SJCRH30 (cell line): ENCODE measurements around the gene ATP2C2. TPM values are rescaled to one million over a fixed set of nuclear protein-coding genes. Genes with fewer than 3 reads are reported as not detected.
"Not testable (repeated sequence)": the region's sequence is repeated elsewhere in the genome, so short reads cannot be mapped to it uniquely, and the experiment has no call there.

Source experiments
- DNase-seq, 2 experiments: peaks; one replicate each; pipeline ENCODE4 v3.0.0-alpha.2; 2015 to 2020
- H3K27ac ChIP-seq: fragments of 250-450 bp; sonication (Bioruptor Pico); 2 replicates; pipeline ENCODE4 v1.5.1; 2020; ENCODE audit warnings: mild to moderate bottlenecking, moderate library complexity
- H3K27me3 ChIP-seq: fragments of 250-450 bp; sonication (Bioruptor Pico); 2 replicates; pipeline ENCODE4 v1.5.1; 2020; ENCODE audit warnings: mild to moderate bottlenecking, moderate library complexity
- H3K36me3 ChIP-seq: fragments of 250-450 bp; sonication (Bioruptor Pico); 2 replicates; pipeline ENCODE4 v1.5.1; 2020; ENCODE audit warnings: mild to moderate bottlenecking, moderate library complexity
- H3K4me1 ChIP-seq: fragments of 250-450 bp; sonication (Bioruptor Pico); 2 replicates; pipeline ENCODE4 v1.5.1; 2020; ENCODE audit warnings: mild to moderate bottlenecking, moderate library complexity
- H3K4me3 ChIP-seq: fragments of 250-450 bp; sonication (Bioruptor Pico); 2 replicates; pipeline ENCODE4 v1.5.1; 2020; ENCODE audit warnings: mild to moderate bottlenecking, moderate library complexity
- H3K9me3 ChIP-seq: fragments of 250-450 bp; sonication (Bioruptor Pico); replicated peaks from 2 replicates; pipeline ENCODE4 v1.5.1; 2020; ENCODE audit warnings: mild to moderate bottlenecking, moderate library complexity
- total RNA-seq: library from RNA; depleted of rRNA; stranded (reverse); fragments of >200 nt; shearing (Covaris generic); gene quantifications from 2 replicates; pipeline ENCODE4 v1.2.3, GENCODE V29; 2014

Gene ATP2C2
- total RNA-seq, 1 experiment from 2014 or later: 5.1 TPM

DNA sequence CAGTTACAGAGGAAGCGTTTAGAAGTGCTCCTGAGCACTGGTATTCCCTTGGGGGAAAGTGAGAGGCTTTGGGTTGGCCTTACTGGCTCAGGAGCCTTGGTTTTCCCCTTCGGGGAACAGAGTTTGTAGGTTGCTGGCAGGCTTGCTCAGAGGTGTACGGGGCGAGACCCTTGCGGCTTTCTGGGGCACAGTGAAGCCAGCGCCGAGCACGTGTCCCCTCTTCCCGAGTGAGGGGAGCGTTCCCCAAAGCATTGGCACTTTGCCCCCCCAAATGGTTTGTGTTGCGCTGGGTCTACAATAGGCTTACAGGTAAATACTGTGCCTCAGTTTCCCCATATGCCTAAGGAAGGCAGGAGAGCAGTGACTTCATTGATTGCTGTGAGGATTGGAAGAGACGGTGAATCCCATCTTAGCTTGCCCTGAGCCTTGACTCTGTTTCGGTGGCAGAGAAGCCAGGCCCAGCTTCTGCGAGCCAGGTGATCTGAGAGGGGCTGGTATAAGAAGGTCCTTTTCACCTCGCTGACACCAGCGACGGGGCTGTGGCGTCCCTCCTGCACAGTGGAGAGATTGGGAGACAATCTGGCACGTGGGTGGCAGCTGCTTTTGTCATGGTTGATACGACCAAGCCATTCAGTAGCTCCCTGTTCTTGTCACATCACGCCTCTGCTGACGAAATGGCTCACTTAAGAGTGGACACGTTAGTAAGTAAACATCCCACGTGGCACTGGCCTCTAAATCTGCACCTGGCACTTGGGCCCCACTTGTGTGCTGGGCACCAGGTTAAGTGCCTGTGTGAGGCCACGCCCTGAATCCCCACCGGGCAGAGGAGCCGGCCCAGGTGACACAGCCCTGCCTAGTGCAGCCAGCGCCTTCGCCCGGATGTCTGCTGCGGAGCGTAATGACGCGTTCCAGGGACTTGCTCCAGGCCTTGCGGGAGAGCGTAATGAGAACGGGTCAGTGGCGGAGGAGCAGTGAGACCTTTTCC is 81.1 kb downstream of the ATP2C2 start:
- Histone ChIP-seq H3K27ac (no peak overlapping the region), H3K9me3 (no peaks in the 10 kb centered on the region), H3K4me3 (no peak overlapping the region), H3K4me1 (no peaks in the 10 kb centered on the region), H3K27me3 (no peaks in the 10 kb centered on the region), H3K36me3 (no peaks in the 10 kb centered on the region)
- no peak for DNase-seq

GRCh38 chr16:84450176-84450865 is 82.0 kb downstream of the ATP2C2 start:
- no peak overlapping the region for H3K27ac ChIP-seq
- no peaks in the 10 kb centered on the region for H3K27me3 ChIP-seq
- H3K4me3 ChIP-seq: no peak overlapping the region
- no peaks in the 10 kb centered on the region for H3K9me3 ChIP-seq
- no peak for DNase-seq
- H3K4me1 ChIP-seq: no peaks in the 10 kb centered on the region
- H3K36me3 ChIP-seq: no peaks in the 10 kb centered on the region

DNA sequence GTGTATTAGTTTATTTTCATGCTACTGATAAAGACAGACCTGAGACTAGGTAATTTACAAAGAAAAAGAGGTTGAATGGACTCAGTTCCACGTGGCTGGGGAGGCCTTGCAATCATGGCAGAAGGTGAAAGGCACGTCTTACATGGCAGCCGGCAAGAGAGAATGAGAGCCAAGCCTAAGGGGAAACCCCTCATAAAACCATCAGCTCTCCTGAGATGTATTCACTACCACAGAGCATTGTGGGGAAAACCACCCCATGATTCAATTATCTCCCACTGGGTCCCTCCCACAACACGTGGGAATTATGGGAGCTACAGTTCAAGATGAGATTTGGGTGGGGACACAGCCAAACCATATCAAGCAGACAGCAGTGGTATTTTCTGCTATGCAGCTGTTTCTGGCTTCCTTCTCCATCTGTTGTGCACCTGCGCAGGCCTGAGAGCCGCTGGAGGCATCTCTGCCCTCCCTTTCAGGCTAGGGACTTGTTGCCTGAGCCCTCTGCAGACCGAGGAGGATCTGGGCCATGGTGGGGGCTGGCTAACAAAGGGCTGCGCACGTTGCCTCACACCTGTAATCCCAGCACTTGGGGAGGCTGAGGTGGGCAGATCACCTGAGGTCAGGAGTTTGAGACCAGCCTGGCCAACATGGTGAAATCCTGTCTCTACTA is 82.8 kb downstream of the ATP2C2 start:
- H3K27ac ChIP-seq, H3K27me3 ChIP-seq, H3K9me3 ChIP-seq, H3K4me3 ChIP-seq, H3K36me3 ChIP-seq, H3K4me1 ChIP-seq, DNase-seq: not testable (repeated sequence)

- H3K9me3 ChIP-seq: no peaks in the 10 kb centered on the region
- H3K27me3 ChIP-seq: no peaks in the 10 kb centered on the region
- DNase-seq: no peak
- no peaks in the 10 kb centered on the region for H3K4me1 ChIP-seq
- H3K36me3 ChIP-seq: no peaks in the 10 kb centered on the region
- no peak overlapping the region for H3K4me3 ChIP-seq
- H3K27ac ChIP-seq: no peak overlapping the region
Measured at GRCh38 chr16:84451781-84452180, 83.4 kb downstream of the ATP2C2 start.

DNA sequence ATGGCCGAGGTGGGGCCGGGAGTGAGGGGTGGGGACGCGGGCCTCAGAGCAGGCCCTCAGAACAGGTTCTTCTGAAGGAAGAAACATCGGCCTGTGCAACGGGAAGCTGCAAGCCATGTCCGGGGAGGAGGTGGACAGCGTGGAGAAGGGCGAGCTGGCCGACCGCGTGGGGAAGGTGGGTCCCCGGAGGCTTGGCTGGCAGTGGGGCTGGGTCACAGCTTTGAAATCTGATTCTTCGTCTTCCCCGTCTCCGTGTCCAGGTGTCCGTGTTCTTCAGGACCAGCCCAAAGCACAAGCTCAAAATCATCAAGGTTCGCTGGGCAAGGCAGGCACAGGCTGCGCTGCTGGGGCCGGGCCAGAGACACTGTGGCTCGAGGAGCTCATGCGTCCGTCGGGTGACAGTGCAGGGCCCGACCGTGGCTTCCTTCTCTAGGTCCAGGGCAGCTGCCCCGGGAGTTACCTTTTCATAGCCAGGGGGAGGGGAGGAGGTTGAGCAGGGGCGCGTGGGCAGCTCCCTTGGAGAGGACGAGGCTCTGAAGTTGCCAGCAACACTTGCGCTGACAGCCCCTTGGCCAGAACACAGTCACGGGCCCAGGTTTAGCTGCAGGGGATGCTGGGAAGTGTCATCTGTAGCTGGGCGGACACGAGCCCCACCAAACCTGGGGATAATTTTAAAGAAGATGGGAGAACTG is 84.9 kb downstream of the ATP2C2 start:
- DNase-seq: no peak
- no peaks in the 10 kb centered on the region for H3K27me3 ChIP-seq
- H3K36me3 ChIP-seq: no peaks in the 10 kb centered on the region
- H3K4me3 ChIP-seq: no peak overlapping the region
- H3K4me1 ChIP-seq: no peaks in the 10 kb centered on the region
- no peak overlapping the region for H3K27ac ChIP-seq
- no peaks in the 10 kb centered on the region for H3K9me3 ChIP-seq

GRCh38 chr16:84454611-84455010 is 86.3 kb downstream of the ATP2C2 start:
- peaks cover 5% of the 10 kb centered on the region for H3K4me1 ChIP-seq
- H3K4me3 ChIP-seq: no peak overlapping the region
- H3K36me3 ChIP-seq: no peaks in the 10 kb centered on the region
- no peaks in the 10 kb centered on the region for H3K27me3 ChIP-seq
- DNase-seq: no peak
- no peaks in the 10 kb centered on the region for H3K9me3 ChIP-seq
- no peak overlapping the region for H3K27ac ChIP-seq

GRCh38 chr16:84455031-84455430 is 86.7 kb downstream of the ATP2C2 start:
- no peak for DNase-seq
- peaks cover 8% of the 10 kb centered on the region for H3K4me1 ChIP-seq
- no peak overlapping the region for H3K4me3 ChIP-seq
- no peaks in the 10 kb centered on the region for H3K36me3 ChIP-seq
- H3K9me3 ChIP-seq: no peaks in the 10 kb centered on the region
- H3K27me3 ChIP-seq: no peaks in the 10 kb centered on the region
- no peak overlapping the region for H3K27ac ChIP-seq

DNA sequence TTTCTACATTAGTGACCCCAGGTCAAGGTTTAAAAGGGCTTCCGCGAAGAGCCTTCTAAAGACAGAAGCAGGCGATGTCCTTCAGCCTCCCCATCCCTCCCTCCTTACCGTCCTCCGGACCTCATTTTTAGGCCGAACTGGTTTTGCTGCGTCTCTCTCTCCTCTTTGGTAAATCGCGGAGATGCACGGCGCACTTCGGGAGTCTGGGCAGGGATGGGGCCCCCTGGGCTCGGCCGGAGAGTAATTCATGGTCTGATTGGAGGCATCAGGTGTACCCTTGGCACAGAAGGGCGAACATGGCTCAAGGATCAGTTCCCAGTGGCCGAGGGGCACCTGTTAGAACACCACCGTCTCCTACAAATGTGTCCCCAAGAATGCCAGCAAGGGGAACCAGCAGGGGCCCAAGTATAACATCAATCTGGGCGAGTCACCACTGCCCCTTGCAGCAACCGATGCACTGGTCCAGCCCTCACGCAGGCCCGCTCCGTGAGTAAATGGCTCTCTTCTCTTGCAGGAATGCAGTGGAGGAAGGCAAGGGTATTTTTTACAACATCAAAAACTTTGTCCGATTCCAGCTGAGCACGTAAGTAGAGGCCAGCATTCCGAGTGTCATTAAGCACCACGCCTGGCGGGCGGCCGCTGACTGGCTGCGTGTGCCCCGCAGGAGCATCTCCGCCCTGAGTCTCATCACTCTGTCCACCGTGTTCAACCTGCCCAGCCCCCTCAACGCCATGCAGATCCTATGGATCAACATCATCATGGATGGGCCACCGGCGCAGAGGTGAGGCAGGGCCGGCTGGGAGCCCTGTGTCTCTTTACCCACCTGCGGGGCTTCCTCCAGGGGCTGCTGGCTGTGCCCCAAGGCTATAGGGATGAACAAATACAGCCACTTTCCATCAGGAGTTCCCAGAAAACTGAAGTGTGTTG is 90.5 kb downstream of the ATP2C2 start:
- Histone ChIP-seq H3K4me1 (peaks cover 11% of the 10 kb centered on the region), H3K4me3 (no peak overlapping the region), H3K27ac (no peak overlapping the region; the same call in 1 of the 2 replicates), H3K9me3 (no peaks in the 10 kb centered on the region), H3K36me3 (peaks cover under 1% of the 10 kb centered on the region; the same call in 1 of the 2 replicates), H3K27me3 (no peaks in the 10 kb centered on the region)
- DNase-seq: no peak

GRCh38 chr16:84459533-84459894 is 91.2 kb downstream of the ATP2C2 start:
- Histone ChIP-seq H3K27me3 (no peaks in the 10 kb centered on the region), H3K36me3 (peaks cover 2% of the 10 kb centered on the region; the same call in 1 of the 2 replicates), H3K9me3 (no peaks in the 10 kb centered on the region), H3K4me1 (peaks cover 11% of the 10 kb centered on the region), H3K4me3 (peak overlapping the region; percentile 49), H3K27ac (peak overlapping the region; percentile 79)
- no peak for DNase-seq

DNA sequence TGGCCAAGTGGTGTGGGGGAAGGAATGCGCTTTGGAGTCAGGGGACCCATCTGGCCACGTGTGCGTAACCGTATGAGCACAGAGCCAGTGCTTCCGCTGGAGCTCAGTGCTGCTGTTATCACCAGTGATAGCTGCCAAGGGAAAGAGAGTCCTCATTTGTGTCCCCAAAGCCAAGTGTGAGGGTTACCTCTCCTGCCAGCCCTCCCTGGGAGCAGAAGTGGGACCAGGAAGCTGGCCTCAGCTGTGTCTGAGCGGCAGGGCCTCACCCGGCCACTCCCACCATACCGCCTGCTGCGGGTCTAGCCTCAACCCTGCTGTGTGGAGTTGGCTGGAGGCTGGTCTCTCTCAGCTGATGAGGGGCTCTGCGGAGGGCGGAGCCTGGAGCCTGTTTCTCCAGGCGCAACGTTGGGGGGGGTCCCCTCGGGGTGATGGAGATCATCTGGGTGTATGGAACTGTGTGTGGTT is 91.6 kb downstream of the ATP2C2 start:
- no peaks in the 10 kb centered on the region for H3K27me3 ChIP-seq
- peak in 1 of 2 experiments; percentile 93 for DNase-seq
- no peaks in the 10 kb centered on the region for H3K9me3 ChIP-seq
- peaks cover 11% of the 10 kb centered on the region for H3K4me1 ChIP-seq
- peaks cover 2% of the 10 kb centered on the region; the same call in 1 of the 2 replicates for H3K36me3 ChIP-seq
- peak overlapping the region; percentile 49 for H3K4me3 ChIP-seq
- H3K27ac ChIP-seq: peak overlapping the region; percentile 79

- H3K27me3 ChIP-seq: no peaks in the 10 kb centered on the region
- peak in 1 of 2 experiments; percentile 93 for DNase-seq
- peak overlapping the region; percentile 79 for H3K27ac ChIP-seq
- peak overlapping the region; percentile 49 for H3K4me3 ChIP-seq
- H3K4me1 ChIP-seq: peaks cover 11% of the 10 kb centered on the region
- no peaks in the 10 kb centered on the region for H3K9me3 ChIP-seq
- H3K36me3 ChIP-seq: peaks cover 2% of the 10 kb centered on the region; the same call in 1 of the 2 replicates
Measured at GRCh38 chr16:84460406-84461028, 92.2 kb downstream of the ATP2C2 start.

DNA sequence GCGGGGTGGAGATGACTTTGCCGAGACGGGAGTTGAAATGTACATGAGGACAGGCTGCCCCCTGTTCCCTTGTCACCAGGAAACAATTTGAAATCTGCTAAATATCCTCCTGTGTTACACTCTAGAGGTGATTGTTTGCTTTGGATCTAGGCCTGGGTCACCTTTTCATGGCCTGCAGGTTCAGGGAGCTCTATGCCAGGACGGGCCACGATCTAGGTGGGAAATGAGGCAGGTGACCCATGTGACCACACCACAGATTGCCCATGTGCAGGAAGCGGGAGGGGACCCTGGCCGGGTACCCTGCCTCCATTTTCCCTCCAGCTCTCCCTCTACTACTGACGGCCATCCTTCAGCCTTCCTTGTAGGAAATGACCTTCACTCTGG is 92.7 kb downstream of the ATP2C2 start:
- peak overlapping the region; percentile 49 for H3K4me3 ChIP-seq
- peak overlapping the region; percentile 79 for H3K27ac ChIP-seq
- peaks cover 11% of the 10 kb centered on the region for H3K4me1 ChIP-seq
- no peaks in the 10 kb centered on the region for H3K27me3 ChIP-seq
- no peak for DNase-seq
- H3K9me3 ChIP-seq: no peaks in the 10 kb centered on the region
- peaks cover 2% of the 10 kb centered on the region; the same call in 1 of the 2 replicates for H3K36me3 ChIP-seq
